ENCODE data around the gene VAMP8. TPM values are rescaled to one million over a fixed set of nuclear protein-coding genes. Genes with fewer than 3 reads are reported as not detected.

VAMP8 gene
- polyA plus RNA-seq, 3 donors = 260 to 761 (median 623) TPM

DNA sequence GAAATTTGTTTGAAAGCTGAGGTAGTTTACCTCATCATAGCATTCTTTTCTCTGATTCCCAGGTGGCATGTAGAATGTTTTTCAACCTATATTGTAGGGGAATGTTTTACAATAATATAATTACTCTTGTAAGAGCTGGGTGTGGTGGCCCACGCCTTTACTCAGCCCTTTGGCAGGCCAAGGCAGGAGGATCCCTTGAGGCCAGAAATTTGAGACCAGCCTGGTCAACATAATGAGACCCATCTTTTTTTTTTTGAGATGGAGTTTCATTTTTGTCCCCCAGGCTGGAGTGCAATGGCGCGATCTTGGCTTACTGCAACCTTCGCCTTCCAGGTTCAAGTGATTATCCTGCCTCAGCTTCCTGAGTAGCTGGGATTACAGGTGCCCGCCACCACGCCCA, 42.2 kb downstream of the VAMP8 start:
- Histone ChIP-seq H2AFZ (ENCODE audit: insufficient read depth, low read depth, low read length, poor library complexity, severe bottlenecking) (no peak overlapping the region), H3K9me3 (replicated peaks in 1 of 2; ENCODE audit: control insufficient read depth in 1 of 2, insufficient read depth in 1 of 2, low read length in 2 of 2) (no peaks in the 10 kb centered on the region), H3K4me3 (replicated peaks in 1 of 3; ENCODE audit: low read depth in 2 of 3, low read length in 3 of 3) (no peak overlapping the region), H3K9ac (ENCODE audit: insufficient read depth, low read length, poor library complexity, severe bottlenecking) (no peak overlapping the region), H3K36me3 (replicated peaks in 1 of 2; ENCODE audit: control insufficient read depth in 1 of 2, insufficient read depth in 2 of 2, low read length in 2 of 2) (peaks cover 50 to 60% of the 10 kb centered on the region in 2 donors), H3K27ac (ENCODE audit: low read depth in 1 of 2, low read length in 2 of 2) (no peak overlapping the region), H3K4me2 (replicated peaks; ENCODE audit: extremely low read depth, low read length, poor library complexity, severe bottlenecking) (no peak overlapping the region), H3K4me1 (ENCODE audit: control insufficient read depth in 1 of 2, insufficient read depth in 2 of 2, low read length in 2 of 2) (peaks cover 17 to 21% of the 10 kb centered on the region in 2 donors), H3K79me2 (ENCODE audit: insufficient read depth, low read length) (peaks cover 64% of the 10 kb centered on the region), H4K20me1 (ENCODE audit: insufficient read depth, low read length) (peaks cover 51% of the 10 kb centered on the region), H3K27me3 (ENCODE audit: control insufficient read depth in 2 of 2, insufficient read depth in 2 of 2, low read length in 2 of 2) (no peaks in the 10 kb centered on the region)
- H3K27ac Mint-ChIP-seq = no peak overlapping the region
- peaks cover 16% of the 10 kb centered on the region for H3K4me1 Mint-ChIP-seq
- peaks cover 0 to 2% (median 0%) of the 10 kb centered on the region in 3 donors for H3K27me3 Mint-ChIP-seq (ENCODE audit: low read depth in 3 of 3)
- intact Hi-C loops (cut with micrococcal nuclease) = loop anchor here (10.0 kb wide), 2 partner anchors 205 to 485 kb away; partner anchors contain the start of genes POLR1A (in 2 of the 2), PTCD3 (in 2 of the 2), CAPG (in 1 of the 2) and SH2D6 (in 1 of the 2)
- WGBS (ENCODE audit: insufficient coverage) = 94% methylated on average over 6 of the region's 6 CpGs
- no peak overlapping the region for H3K4me3 Mint-ChIP-seq
- no peak for DNase-seq
- peaks cover 39 to 61% of the 10 kb centered on the region in 2 donors for H3K36me3 Mint-ChIP-seq
- TF ChIP-seq, protein P1, sequence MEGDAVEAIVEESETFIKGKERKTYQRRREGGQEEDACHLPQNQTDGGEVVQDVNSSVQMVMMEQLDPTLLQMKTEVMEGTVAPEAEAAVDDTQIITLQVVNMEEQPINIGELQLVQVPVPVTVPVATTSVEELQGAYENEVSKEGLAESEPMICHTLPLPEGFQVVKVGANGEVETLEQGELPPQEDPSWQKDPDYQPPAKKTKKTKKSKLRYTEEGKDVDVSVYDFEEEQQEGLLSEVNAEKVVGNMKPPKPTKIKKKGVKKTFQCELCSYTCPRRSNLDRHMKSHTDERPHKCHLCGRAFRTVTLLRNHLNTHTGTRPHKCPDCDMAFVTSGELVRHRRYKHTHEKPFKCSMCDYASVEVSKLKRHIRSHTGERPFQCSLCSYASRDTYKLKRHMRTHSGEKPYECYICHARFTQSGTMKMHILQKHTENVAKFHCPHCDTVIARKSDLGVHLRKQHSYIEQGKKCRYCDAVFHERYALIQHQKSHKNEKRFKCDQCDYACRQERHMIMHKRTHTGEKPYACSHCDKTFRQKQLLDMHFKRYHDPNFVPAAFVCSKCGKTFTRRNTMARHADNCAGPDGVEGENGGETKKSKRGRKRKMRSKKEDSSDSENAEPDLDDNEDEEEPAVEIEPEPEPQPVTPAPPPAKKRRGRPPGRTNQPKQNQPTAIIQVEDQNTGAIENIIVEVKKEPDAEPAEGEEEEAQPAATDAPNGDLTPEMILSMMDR (IDR thresholded peaks at IDR 0.05) = no peak
- H3K9me3 Mint-ChIP-seq = no peaks in the 10 kb centered on the region

DNA sequence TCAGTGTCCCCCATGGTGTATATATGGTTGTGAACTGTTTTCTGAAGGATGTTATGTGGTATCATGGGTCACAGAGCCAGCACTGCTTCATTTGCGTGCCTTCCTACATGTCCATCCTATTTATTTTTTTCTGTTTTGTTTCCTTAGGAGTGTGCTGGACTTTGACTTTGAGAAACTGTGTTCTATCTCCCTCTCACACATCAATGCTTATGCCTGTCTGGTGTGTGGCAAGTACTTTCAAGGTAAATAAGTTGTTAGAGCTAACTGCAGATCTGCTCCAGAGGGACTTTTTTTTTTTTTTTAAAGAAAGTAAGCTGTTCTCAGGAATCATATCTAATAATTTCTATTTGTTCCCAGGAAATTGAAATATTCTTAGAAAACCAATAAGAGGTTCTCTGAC, 44.0 kb downstream of the VAMP8 start:
- TF ChIP-seq, protein P1 (IDR thresholded peaks at IDR 0.05) = no peak
- Histone ChIP-seq H3K4me2 (replicated peaks; ENCODE audit: extremely low read depth, low read length, poor library complexity, severe bottlenecking) (no peak overlapping the region), H3K9me3 (replicated peaks in 1 of 2; ENCODE audit: control insufficient read depth in 1 of 2, insufficient read depth in 1 of 2, low read length in 2 of 2) (no peaks in the 10 kb centered on the region), H4K20me1 (ENCODE audit: insufficient read depth, low read length) (peaks cover 54% of the 10 kb centered on the region), H3K27me3 (ENCODE audit: control insufficient read depth in 2 of 2, insufficient read depth in 2 of 2, low read length in 2 of 2) (no peaks in the 10 kb centered on the region), H3K4me1 (ENCODE audit: control insufficient read depth in 1 of 2, insufficient read depth in 2 of 2, low read length in 2 of 2) (peaks cover 11 to 15% of the 10 kb centered on the region in 2 donors), H3K9ac (ENCODE audit: insufficient read depth, low read length, poor library complexity, severe bottlenecking) (no peak overlapping the region), H3K4me3 (replicated peaks in 1 of 3; ENCODE audit: low read depth in 2 of 3, low read length in 3 of 3) (no peak overlapping the region), H3K79me2 (ENCODE audit: insufficient read depth, low read length) (peaks cover 59% of the 10 kb centered on the region), H2AFZ (ENCODE audit: insufficient read depth, low read depth, low read length, poor library complexity, severe bottlenecking) (no peak overlapping the region), H3K36me3 (replicated peaks in 1 of 2; ENCODE audit: control insufficient read depth in 1 of 2, insufficient read depth in 2 of 2, low read length in 2 of 2) (peaks cover 67 to 77% of the 10 kb centered on the region in 2 donors), H3K27ac (ENCODE audit: low read depth in 1 of 2, low read length in 2 of 2) (no peak overlapping the region)
- Mint-ChIP-seq H3K27me3 (ENCODE audit: low read depth in 3 of 3) (peaks cover 0 to 2% (median 0%) of the 10 kb centered on the region in 3 donors), H3K4me3 (no peak overlapping the region), H3K27ac (peak overlapping the region in 2 of 7 donors; percentile 18 to 33), H3K36me3 (peaks cover 55 to 79% of the 10 kb centered on the region in 2 donors), H3K9me3 (no peaks in the 10 kb centered on the region), H3K4me1 (peaks cover 12% of the 10 kb centered on the region)
- no CpG with 5 or more reads among the region's 1 CpG for WGBS (ENCODE audit: insufficient coverage)
- intact Hi-C loops (cut with micrococcal nuclease) = no loop called here
- DNase-seq = no peak

Data from CD14-positive monocyte (primary cell).